CD4-positive, alpha-beta T cell treated with Interferon gamma for 1 hour (primary cell): ENCODE results near the gene IMMP2L.
"Not testable (repeated sequence)": the region's sequence is repeated elsewhere in the genome, so short reads cannot be mapped to it uniquely, and the experiment has no call there.

ENCODE experiments used
- DNase-seq: peaks from one replicate; pipeline ENCODE4 v3.0.0-alpha.2; 2020

IMMP2L gene

DNA sequence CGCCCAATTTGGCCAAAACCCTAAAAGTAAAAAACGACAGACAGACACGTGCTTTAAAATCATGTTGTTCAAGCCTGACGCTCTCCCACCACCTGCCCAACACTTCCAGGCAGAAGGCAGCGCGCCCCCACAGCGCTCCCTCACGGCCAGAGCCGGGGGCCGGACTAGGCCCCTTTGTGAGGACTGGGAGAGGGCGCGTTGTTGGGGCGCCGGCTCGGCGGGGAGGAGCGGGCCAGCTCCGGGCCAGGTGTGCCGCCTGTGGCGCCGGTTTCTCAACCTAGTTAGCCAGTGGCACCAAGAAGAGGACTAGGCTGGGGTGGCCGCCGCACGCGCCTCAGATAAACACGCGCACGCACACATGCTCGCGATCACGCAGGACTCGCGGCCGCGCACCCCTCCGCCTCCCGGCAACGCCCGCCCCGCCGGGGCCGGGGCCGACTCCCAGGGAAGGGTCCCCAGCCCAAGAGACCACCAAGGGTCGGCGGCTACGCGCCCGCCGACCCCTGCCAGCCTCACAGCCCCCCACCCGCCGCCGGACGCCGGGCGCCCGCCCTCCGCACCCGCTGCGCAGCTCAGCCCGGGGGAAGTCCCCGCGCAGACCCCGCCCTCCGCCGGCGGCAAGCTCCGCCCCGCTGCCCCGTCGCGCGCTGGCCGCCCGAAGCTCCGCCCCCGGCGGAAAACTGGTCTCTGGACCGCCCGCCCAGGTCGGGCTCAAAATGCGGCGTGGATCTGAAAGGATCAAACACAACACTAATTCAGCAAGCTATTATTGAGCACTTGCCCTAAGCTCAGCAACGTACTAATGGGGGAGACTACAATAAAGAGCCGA, at the start of gene IMMP2L:
TSS of gene IMMP2L (minus strand) at position 589 of the 829 bp plus-strand sequence.
- peak; percentile 88 for DNase-seq

DNA sequence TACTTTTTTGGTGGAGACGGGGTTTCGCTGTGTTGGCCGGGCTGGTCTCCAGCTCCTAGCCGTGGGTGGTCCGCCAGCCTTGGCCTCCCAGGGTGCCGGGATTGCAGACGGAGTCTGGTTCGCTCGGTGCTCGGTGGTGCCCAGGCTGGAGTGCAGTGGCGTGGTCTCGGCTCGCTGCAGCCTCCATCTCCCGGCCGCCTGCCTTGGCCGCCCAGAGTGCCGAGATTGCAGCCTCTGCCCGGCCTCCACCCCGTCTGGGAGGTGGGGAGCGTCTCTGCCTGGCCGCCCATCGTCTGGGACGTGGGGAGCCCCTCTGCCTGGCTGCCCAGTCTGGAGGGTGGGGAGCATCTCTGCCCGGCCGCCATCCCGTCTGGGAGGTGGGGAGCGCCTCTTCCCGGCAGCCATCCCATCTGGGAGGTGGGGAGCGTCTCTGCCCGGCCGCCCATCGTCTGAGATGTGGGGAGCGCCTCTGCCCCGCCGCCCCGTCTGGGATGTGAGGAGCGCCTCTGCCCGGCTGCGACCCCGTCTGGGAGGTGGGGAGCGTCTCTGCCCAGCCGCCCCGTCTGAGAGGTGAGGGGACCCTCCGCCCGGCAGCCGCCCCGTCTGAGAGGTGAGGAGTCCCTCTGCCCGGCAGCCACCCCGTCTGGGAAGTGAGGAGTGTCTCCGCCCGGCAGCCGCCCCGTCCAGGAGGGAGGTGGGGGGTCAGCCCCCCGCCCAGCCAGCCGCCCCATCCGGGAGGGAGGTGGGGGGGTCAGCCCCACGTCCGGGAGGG, 47.4 kb upstream of the IMMP2L start:
- DNase-seq, result not testable (repeated sequence)

DNA sequence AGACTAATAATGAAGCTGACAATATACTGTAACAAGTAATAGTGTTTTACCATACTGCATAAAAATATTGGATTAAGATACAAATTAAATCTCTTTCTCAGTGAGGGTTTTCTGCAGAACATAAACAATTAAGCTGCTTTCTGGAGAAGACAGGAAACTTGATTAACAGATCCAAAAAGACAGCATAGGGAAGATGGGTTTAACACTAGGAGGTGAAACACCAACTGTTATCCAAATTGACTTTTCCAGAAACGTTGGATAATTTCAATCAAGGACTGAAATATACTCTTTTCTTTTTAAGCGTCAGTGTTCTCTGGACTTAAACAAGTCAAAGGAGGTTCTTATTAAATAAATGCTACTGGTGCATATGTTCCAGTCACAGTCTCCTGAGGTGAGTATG, 45.3 kb upstream of the IMMP2L start:
- DNase-seq, result no peak

DNA sequence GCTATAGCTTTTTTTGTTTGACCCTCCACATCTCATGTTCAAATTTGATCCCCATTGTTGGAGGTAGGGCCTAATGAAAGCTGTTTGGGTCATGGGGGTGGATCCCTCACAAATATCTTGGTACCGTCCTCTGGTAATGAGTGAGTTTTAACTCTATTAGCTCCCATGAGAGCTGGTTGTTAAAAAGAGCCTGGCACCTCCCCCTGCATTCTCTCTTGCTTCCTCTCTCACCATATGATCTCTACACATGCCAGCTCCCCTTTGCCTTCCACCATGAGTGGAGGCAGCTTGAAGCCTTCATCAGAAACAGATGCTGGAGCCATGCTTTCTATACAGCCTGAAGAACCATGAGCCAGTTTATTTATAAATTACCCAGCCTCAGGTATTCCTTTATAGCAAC, 43.0 kb upstream of the IMMP2L start:
- no peak for DNase-seq

DNA sequence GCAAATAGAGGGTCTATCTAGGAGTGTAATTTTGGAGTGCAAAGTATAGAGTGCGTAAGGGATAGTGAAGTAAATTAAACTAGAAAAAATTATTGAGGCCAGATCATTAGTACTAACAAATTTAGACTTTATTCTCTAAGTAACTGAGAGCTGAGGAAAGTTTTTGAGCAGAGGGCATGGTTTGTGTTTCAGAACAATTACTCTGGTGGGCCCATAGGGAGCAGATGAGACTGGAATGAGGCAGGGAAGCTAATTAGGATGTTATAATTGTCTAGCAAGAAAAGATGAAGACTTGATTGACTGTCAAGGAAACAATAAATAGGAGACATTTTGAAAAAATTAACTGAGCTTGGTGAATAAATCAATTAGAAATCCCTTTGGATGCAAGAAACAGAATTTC, 37.8 kb upstream of the IMMP2L start:
- no peak for DNase-seq

DNA sequence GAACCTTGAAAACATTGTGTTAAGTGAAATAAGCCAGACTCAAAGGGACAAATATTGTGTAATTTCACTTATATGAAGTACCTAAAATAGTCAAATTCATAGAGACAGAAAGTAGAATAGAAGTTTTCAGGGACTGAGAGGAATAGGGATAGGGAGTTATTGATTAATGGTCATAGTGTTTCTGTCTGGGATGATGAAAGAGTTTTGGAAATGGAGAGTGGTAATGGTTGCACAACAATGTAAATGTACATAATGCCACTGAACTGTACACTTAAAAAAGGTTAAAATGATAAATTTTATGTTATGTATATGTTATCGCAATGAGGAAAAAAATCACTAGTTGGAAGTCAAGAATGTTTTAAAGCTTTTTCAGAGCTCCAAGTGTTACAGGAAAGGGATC, 33.5 kb upstream of the IMMP2L start:
- DNase-seq, result no peak

DNA sequence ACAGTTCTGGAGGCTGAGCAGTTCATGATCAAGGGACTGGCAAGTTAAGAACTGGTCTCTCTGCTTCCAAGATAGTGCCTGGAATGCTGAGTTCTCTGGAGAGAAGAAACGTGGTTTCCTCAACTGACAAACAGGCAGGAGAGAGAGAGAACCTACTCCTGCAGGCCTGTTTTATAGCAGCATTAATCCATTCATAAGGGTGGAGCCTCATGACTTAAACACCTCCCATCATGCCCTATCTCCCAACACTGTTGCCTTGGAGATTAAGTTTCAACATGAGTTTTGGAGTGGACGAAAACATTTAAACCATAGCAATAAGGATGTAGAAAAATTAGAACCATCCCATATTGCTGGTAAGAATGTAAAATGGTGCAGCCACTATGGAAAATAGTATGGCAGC, 32.3 kb upstream of the IMMP2L start:
- DNase-seq, result no peak

DNA sequence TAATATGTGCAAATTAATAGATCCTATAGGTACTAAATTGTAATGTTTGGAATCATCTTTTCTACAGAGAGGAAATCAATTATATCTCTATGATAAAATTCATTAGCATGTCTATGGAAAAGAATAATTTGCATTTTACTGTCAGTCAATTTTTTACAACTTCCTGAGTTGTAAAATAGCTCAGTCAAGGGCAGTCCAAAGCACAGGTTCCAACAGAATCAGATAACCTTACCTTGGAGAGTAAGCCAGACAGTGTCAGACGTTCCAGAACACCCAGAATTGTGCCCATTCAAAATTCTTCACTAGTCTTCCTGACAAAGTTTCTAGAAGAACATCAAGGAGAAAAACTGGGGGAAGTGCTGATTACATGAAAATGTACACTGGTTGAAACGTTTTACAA, 31.1 kb upstream of the IMMP2L start:
- no peak for DNase-seq

DNA sequence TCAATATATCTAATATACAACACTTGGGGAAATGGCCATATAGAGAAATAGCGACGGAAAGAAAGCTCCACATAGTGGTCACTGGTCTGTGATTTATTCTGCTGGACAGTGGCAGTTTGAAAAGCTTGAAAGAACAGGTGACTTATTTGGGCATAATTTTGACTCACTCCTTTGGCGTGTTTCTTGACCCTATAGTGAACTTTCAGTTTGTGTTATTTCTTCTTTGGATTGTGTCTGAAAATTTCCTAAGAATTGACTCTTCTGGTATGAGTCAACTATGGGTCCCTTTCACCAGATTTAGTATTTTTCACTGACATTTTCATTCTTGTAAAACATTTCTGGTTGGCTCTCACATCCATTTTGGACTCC, 25.8 kb upstream of the IMMP2L start:
- DNase-seq, result no peak

DNA sequence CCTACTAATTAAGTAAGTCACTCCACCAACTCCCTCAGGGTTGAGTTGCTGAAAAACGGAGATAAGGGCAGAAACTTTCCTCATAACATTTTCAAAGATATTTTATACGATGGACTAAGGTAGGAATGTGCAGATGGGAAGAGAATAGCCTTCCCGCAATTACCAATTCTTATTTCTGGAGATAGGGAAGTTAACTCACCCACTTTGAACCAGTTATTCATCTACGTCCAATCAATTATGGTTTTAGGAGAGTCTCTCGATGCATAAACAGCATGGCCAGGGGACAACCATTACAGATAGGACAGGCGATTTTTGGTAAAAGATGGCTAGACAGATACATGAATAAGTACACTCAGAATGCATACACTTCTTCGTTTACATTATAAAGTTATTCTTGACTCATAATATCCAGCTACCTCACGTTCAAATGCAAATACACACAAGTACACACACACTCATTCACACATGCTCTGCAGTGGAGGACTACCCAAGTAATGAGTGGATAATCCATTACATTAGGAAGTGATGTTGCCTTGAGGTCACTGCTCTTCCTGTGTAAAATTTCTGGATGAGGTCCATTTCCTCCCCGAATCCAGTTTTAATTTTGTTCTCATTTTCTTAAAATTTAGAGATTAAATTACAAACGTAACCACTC, 25.2 kb upstream of the IMMP2L start:
- DNase-seq, result no peak

DNA sequence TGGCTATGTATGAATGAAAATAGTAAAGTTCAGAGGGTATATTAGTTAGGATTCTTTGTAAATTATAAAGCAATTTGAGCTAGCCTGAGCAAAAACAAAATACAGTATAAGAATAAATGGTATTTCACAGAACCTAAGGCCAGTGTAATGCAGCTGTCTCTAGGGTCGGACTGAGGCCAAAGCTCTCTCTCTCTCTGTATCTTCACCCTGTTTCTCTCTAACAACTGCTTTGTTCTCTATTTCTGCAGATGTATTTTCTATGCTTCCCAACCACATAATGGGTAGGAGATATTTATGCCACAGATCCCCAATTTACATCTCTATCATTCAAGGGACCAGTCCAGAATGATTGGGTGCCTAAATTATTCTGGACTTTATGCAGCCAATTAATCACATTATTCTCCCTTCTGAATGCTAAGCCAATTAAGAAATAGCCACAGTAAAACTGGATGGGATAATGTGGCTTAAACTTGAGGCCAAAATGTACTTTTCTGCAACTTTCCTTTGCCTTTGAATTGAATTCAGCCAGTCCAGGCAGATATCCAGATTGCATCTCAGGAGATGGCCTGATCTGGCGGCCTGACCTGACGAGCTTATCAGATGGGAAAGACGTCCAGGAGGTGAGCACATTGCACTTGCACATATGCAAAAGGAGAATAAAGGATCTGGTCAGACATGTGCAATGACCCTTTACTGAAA, 24.6 kb upstream of the IMMP2L start:
- no peak for DNase-seq

DNA sequence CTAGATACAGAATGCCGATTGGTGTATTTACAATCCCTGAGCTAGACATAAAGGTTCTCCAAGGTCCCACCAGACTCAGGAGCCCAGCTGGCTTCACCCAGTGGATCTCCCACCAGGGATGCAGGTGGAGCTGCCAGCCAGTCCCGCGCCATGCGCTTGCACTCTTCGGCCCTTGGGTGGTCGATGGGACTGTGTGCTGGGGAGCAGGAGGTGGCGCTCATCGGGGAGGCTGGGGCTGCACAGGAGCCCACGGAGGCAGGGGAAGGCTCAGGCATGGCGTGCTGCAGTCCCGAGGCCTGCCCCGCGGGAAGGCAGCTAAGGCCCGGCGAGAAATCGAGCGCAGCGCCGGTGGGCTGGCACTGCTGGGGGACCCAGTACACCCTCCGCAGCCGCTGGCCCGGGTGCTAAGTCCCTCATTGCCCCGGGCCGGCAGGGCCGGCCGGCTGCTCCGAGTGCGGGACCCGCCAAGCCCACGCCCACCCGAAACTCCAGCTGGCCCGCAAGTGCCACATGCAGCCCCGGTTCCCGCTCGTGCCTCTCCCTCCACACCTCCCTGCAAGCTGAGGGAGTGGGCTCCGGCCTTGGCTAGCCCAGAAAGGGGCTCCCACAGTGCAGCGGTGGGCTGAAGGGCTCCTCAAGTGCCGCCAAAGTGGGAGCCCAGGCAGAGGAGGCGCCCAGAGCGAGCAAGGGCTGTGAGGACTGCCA, 19.6 kb upstream of the IMMP2L start:
- not testable (repeated sequence) for DNase-seq

DNA sequence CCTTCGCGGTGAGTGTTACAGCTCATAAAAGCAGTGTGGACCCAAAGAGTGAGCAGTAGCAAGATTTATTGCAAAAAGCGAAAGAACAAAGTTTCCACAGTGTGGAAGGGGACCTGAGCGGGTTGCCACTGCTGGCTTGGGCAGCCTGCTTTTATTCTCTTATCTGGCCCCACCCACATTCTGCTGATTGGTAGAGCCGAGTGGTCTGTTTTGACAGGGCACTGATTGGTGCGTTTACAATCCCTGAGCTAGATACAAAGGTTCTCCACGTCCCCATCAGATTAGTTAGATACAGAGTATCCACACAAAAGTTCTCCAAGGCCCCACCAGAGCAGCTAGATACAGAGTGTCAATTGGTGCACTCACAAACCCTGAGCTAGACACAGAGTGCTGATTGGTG, 18.9 kb upstream of the IMMP2L start:
- not testable (repeated sequence) for DNase-seq

DNA sequence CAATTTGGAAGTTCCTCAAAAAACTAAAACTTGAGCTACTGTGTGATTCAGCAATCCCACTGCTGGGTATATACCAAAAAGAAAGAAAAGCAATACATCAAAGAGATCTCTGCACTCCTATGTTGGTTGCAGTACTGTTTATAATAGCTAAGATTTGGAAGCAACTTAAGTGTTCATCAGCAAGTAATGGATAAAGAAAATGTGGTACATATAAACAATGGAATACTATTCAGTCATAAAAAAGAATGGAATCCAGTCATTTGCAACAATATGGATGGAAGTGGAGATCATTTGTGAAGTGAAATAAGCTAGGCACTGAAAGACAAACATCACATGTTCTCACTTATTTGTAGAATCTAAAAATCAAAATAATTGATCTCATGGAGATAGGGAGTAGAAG, 16.5 kb upstream of the IMMP2L start:
- no peak for DNase-seq

DNA sequence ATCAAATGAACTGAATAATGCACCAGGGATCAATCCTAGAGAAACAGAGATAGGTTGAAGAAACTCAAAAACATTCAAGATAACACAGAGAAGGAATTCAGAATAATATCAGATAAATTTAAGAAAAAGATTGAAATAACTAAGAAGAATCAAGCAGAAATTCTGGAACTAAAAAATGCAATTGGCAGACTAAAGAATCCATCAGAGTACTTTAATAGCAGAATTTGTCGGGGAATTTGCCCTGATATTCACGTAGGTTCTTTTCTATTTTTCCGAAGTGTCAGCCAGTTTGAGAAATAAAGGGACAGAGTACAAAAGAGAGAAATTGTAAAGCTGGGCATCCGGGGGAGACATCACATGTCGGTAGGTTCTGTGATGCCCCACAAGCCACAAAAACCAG, 9.4 kb upstream of the IMMP2L start:
- DNase-seq, result no peak

DNA sequence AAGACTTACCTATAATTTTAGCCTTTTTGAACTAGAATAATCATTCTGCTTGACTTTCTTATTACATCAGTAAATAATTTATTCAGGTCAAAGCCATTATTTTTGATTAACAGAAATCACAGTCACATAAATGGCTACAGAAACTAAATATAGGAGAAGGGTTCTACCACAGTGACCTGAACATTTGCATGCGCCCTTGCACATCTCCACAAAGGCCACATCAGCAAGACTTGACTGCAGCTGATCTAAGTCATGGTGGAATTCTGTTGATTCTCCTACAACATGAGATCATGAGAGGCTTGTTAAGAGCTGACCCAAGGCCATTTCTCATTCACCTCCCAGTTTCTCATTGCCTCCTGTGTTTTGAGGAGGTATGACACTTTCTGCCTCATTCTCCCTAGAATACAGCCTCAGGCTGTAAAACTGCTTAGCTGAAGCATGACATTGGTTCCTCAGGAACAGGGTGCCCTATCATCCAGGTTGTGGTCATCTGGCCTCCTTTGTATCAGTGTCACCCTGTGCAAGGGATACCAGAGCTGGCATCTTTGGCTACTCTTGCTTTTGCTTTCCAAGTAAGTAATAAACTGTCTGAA, 6.7 kb upstream of the IMMP2L start:
- no peak for DNase-seq

DNA sequence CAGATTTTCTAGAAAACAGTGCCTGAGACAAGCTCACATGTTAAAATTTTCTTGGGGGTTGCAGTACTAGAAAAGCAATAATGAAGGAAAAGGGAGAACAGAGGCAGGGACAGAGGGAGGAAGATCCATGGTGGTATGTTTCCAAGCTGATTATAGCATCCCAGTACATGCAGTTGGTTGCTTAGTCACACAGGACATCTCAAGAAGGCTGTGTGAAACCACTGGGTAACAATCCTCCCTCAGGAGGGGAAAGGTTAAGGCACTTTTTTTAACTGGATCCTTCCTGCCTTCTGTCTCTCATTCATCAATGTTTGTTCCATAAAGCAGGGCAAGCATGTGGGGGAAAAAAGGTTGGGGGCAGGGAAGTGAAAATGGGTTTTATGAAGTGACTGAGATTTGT, 6.1 kb upstream of the IMMP2L start:
- DNase-seq, result no peak

DNA sequence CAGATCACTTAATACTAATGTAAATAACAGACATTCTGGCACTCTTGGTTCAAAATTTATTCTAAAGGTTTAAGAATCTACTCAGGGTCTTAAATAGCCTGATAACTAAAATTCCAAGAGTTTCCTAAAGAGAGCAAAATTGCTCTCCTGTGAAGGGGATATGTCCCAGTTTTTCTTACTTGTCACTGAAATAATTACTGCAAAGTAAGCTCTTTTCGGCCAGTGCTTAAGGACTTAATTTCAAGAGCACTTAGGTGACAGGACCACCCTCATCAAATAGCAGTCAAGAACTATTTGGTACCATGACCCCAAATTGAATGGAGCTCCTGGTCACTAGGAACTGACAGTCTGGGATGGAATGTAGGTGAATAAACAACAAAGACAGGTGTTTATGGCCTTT, 1.8 kb upstream of the IMMP2L start:
- DNase-seq, result no peak

DNA sequence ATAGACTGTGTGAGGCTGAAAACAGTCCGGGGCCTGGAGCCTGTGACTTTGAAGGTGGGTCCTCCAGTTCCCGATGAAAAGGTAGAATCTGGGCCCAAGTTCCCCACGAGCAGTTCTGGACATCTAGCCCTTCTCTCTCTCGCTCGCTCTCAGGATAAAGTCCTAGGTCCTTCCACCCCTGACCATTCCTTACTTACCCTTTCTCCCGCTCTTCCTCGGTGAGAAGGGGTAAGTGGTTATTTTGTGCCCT, 713 bp downstream of the IMMP2L start:
- no peak for DNase-seq

DNA sequence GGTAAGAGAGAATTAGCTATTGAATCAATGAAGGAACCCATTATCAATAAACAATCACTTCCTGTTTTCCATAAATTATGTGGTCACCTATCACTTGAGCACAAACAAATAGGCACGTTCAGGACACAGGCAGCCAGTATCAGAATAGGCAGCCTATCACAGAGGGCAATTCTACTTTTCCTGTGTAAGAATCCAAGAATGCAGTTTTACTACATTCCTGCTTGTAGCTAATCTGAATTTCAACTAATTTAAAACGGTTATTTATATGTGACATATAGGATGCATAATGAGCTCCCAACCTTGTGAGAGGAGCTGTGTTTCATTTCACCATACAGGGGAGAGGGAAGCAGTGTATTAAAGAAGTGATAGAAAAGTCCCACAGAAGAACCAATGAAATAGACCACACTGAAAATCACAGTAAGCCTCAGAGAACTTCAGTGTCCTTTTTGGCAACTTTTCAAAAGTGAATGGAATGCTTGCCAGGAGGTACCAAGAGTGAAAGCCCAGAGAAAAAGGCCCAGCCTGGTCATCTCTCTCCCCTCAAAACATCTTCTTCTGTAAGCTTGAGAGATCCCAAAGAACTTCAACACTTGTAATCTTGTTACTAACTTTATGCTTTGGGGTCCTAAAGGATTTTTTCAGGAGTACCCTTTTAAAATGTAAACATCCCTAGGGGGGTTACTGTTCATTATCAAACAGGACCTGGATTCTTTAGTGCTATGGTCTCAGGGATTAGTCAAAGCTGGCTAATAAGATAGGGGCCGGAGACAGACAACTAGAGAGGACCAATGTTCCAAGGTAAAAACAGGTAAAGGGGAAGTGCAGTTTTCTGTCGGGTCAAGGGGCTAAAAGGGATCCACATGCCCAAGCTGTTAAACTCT, 1.3 kb downstream of the IMMP2L start:
- DNase-seq, result no peak

DNA sequence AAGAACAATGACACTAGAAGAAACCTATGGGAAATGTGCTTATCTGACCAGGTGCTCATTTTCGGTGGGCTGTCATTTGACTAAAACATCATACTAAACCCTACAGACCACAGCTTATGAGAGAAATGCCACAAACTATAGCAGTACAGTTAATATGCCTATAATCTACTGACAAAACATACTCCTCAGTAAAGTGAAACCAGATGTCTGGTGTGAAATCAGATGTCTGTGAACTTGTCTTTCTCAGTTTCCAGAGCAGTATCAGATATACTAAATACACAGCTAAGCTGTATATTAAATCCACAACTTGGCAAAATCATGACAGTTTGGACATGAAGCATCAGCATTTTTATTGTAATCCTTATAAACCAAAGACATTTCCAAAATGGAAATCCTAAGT, 3.3 kb downstream of the IMMP2L start:
- DNase-seq, result no peak

DNA sequence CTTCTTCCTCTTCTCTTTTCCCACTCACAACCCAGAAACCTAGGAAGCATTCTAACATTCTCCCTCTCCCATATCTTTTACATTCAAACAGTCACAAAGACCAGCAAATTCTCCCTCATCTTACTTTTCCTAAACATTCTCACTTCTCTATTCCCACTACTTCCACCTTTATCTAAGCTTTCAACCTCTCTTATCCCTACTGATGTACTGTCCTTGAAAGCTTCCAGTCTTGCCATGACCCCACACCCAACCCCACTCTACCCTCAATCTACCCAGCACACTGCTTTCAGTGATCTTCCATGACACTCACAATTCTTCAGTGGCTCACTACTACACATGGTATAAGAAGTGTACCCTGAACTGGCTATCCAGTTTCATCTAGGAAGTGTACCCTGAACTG, 5.3 kb downstream of the IMMP2L start:
- DNase-seq, result no peak
